Right hindlimb (tissue), 1 donor: ENCODE measurements around the gene TEN1.

Experiments
- DNase-seq: peaks from one replicate; pipeline ENCODE4 v3.0.0-alpha.2; 2018

Gene TEN1

GRCh38 chr17:76008208-76008607 lies 29.2 kb downstream of the TEN1 start:
- DNase-seq = no peak

DNA sequence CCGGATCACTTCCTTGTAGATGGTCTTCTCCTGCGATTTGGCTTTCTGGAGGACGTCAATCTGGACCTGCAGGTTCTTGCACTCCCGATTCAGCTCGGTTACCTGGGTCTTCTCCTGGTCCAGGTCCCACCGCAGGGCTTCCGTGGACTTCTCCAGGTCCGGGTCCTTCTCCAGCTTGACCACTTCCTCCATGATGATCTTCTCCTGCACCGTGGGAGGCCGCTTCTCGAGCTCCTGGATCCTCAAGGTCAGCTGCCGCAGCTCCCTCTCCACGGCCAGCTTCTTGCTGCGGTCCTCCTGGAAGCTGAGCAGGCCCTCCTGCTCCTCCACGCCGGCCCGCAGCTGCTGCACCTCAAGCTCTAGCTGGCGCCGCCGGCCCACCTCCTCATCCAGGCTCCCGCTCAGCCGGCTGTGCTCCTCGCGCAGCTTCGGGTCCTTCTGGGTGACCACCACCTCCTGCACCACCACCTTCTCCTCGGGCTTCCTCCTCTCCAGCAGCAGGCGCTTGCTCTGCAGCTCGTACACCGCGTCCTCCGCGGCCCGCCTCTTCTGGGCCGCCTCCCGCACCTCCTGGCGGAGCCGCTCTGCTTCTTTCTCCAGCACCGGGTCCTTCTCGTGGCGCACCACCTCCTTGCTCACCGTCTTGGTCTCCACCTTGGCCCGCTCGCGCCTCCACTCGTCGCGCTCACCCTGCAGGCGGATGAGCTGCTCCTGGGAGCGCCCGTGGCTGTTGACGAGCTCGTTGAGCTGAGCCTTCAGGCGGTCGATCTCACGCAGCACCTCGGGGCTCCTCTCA lies 29.8 kb downstream of the TEN1 start:
- no peak for DNase-seq

GRCh38 chr17:76009447-76009846 lies 30.4 kb downstream of the TEN1 start:
- no peak for DNase-seq

DNA sequence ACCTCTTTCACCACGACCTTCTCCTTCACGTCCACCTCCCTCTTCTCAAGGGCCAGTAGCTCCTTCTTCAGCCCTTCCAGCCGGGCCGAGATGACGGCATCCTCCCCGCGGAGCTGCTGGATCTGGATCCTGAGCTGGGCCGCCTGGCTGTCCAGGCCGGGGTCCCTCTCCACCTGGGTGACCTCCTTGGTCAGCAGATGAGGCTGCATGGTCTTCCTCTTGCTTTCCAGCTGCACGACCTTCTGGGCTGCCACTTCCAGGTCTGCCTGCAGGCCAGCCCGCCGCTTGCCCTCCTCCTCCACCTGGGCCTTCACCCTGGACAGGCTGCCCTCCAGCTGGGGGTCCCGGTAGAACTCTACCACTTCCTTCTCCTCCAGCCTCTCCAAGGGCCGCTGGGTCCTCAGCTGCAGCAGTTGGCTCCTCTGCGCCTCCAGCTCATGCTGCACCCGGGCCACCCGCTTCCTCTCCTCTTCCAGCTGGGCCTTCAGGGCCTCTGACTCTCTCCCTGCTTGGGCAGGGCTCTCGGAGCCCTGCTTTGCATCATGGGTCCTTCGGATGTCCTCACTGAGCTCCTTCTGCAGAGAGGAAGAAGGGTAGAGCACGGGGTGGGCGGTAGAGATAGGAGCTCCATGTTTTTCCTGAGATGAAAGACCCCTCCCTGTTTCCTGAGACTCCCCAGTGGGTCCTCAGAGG lies 31.1 kb downstream of the TEN1 start:
- no peak for DNase-seq

DNA sequence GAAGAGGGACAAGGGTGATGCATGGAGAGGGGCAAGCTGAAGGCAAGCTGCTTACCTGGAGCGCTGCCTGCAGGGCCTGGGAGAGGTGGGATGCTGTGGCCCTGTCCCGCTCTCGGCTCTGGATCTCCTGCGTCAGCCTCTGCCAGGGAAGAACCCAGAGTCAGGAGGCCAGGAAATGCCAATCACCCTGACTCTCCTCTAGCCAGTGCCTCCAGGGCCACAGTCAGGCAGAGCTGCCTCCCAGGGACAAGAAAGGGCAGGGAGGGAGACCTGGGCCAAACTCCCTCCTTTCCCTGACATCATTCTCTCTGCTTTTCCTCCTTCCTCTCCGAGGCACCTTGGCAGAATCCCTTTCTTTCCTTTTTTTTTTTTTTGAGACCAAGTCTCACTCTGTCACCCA lies 32.9 kb downstream of the TEN1 start:
- DNase-seq = no peak

DNA sequence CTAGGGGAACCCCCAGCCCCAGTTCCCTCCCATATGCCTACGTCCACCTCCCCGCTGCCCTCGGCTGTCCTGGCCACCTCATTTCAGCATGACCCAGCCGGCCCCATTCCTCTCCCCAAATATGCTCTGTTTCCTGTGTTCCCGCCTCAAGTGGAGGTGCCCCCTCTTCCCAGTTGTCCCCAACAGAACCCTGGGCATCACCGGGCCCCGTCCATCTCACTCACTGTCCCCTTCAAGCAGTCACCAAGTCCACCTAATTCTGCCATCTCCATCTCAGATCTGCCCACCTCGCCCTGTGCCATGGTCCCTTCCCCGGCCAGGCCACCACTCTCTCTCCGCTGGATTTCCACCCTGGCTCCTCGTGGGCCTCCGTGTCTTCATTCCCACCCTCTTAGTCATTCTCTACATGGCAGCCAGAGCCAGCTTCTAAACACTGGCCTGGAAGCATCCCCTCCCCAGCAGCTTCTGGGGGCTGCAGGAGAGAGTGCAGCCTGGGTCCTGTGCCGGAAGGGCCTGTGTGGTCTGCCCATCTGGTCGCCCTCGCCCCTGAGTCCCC lies 34.4 kb downstream of the TEN1 start:
- DNase-seq = no peak

GRCh38 chr17:76014100-76014924 lies 35.3 kb downstream of the TEN1 start:
- peak; percentile 75 for DNase-seq

DNA sequence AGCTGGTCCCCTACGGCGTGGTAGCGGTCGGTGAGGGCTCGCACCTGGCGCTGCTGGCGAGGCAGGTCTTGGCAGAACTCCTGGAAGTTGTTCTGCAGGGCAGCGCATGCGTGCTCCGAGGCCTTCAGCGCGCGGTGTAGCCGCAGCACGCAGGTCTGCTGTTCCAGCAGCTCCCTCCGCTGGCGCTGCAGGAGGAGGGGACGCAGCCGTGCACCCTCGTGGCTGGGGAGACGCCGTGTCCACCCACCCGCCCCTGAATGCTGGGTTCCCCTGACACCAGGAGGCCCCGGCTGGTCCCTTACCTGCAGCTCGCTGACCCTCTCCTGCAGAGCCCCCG lies 35.9 kb downstream of the TEN1 start:
- no peak for DNase-seq

GRCh38 chr17:76017481-76018339 lies 38.7 kb downstream of the TEN1 start:
- no peak for DNase-seq

GRCh38 chr17:76018340-76018680 lies 39.3 kb downstream of the TEN1 start:
- no peak for DNase-seq

DNA sequence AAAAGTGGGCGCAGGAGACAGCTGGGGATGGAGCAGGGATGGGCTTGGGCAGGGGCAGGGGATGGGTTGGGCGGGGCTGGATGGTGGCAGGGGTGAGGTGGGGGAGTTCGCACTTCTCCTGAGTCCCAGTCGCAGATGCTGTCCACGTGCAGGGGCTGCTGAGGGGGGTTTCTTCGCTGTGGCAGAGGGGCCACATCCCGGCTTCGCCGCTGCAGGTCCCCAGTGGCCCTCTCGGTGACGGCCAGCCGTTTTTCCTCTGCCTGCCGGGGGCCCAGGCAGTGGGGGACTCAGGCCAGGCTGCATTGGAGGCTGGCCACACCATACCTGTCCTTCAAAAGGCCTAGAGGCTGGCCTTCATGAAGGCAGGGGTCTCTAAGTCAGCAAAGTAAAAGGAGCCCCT lies 39.8 kb downstream of the TEN1 start:
- DNase-seq = no peak

- DNase-seq = no peak
These were observed 40.9 kb downstream of the TEN1 start for GRCh38 chr17:76019833-76020467.

- DNase-seq = no peak
These were observed 43.2 kb downstream of the TEN1 start for GRCh38 chr17:76022285-76022684.

DNA sequence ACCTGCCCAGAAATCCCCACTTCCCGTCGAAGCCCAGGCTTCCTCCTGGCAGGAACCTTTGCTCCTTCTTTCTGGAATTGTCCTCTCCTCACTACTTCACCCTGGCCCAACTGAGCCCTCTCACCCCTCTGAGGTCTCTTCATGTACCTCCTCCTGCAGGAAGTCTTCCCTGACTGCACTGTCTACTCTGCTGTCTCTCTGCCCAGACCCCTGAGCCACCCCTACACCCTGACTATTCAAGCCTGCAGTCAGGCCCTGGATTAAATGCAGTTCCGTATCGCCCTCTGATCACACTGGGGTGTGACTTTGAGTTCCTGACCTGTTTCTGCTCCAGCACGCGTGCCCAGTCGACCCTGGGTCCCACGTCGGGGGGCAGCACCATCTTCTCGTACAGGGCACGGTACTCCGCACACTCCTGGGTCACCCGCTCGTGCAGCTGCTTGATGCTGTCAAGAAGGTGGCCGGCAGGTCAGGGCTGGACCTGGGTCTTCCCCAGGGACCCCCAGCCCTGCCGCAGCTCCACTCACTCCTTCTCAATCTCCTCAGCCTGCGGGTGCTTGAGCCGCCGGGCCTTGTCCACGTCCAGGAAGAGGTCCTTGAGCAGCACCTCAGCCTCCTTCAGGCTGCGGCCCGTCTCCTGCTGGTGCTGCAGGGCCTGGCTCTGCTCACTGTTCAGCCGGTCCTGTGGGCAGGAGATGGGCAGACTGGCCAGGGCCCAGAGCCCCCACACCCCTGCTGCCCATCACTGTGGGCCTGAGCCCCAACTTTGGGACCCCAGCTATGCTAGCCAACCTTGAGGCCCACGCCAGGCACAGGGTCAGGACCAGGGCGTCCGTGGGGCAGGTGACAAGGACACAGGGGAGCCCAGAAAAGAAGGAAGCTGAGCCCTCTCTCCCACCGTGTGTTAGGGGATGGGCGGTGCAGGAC lies 44.2 kb downstream of the TEN1 start:
- no peak for DNase-seq

- DNase-seq = no peak
These were observed 44.8 kb downstream of the TEN1 start for GRCh38 chr17:76023900-76024237.

GRCh38 chr17:76024353-76024752 lies 45.3 kb downstream of the TEN1 start:
- DNase-seq = no peak

GRCh38 chr17:76025294-76025693 lies 46.3 kb downstream of the TEN1 start:
- no peak for DNase-seq

DNA sequence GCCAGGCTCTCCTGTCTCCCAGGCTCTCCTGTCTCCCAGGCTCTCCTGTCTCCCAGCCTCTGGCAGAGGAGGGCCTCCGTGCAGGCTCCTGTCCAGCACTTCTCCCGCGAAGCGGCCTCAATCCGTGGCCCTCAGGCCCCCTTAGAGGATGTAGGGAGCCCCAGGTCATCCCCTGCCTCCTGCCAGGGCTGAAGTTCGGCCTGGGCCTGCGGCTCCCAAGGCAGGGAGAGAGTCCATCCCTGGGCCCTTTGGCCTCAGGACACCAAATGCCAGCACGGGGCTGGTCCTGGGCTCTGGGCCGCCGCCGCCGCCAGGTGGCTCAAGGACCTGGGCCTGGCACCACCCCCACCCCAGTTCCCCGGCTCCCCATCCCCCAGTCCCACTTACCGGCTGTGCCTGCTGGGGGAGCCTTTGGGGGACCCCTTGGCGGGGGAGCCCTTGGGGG lies 47.7 kb downstream of the TEN1 start:
- DNase-seq = no peak

DNA sequence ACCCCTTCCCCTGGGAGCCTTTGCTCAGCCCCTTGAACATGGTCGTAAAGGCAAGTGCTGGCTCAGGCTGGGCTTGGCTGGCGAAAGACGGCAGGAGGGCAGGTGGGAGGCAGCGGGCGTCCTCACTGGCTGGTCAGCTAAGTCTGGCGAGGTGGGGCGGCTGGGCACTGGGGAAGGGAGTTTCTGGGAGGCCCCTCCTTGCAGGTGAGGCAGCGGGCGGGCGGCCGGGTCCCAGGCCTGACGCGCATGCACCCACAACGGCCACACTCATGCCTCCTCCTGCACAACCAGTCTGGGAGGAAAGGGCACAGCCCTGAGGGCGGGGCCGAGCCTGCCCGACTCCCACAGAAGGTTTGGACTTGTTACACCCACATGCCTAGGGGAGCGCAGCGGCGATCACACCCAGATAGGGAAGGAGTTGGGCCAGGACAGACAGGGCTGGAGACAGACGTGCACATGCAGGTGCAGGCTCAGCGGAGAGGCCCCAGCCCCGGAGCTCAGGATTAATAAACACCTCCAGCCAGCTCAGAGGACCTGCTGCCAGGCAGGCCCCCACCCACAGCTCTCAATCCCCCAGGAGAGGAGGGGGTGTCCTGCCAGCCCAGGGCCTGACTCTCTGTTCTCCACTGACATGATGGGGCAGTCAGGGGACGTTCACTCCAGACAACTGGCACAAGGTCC lies 48.3 kb downstream of the TEN1 start, which contains the start of gene EVPL:
EVPL (minus strand) TSS at position 148 of the 681 bp plus-strand sequence; CDS start at position 40, 108 bp downstream.
- DNase-seq = no peak
